Liver (tissue), 9 donors: ENCODE data around the gene USP53. TPM values are rescaled to one million over a fixed set of nuclear protein-coding genes. Genes with fewer than 3 reads are reported as not detected.

Experiments
- DNase-seq: peaks from one replicate; pipeline ENCODE4 v3.0.0-alpha.2; 2017; ENCODE audit warnings: low spot score
- H3K27ac ChIP-seq, 2 donors: one replicate each; pipeline ENCODE4 v1.7.0; 2013; ENCODE audit warnings: inconsistent platforms in 2 of 2, low read length in 2 of 2, control low read depth in 1 of 2, low read depth in 1 of 2, mild to moderate bottlenecking in 1 of 2
- H3K27me3 ChIP-seq, 4 donors: one replicate each; pipeline versions ENCODE4 v1.6.1 to v1.7.0; 2013; ENCODE audit warnings: low read length in 3 of 4, inconsistent platforms in 1 of 4, mild to moderate bottlenecking in 1 of 4, moderate library complexity in 1 of 4; ENCODE audit not compliant: control insufficient read depth in 4 of 4, insufficient read depth in 4 of 4
- H3K36me3 ChIP-seq, 4 donors: one replicate each; pipeline versions ENCODE4 v1.6.1 to v1.7.0; 2013; ENCODE audit warnings: low read length in 3 of 4, mild to moderate bottlenecking in 3 of 4, low read depth in 1 of 4, moderate library complexity in 1 of 4; ENCODE audit not compliant: control insufficient read depth in 4 of 4, insufficient read depth in 3 of 4
- H3K4me1 ChIP-seq, 4 donors: one replicate each; pipeline versions ENCODE4 v1.6.1 to v1.7.0; 2013; ENCODE audit warnings: low read length in 3 of 4, mild to moderate bottlenecking in 3 of 4, moderate library complexity in 1 of 4; ENCODE audit not compliant: control insufficient read depth in 4 of 4, insufficient read depth in 4 of 4
- H3K4me3 ChIP-seq, 3 donors: one replicate each; pipeline versions ENCODE4 v1.6.1 to v1.7.0; 2013; ENCODE audit warnings: low read length in 3 of 3, control low read depth in 1 of 3, low read depth in 1 of 3, mild to moderate bottlenecking in 1 of 3
- H3K9ac ChIP-seq, 2 donors: one replicate each; pipeline ENCODE4 v1.7.0; 2013; ENCODE audit warnings: low read length in 2 of 2, mild to moderate bottlenecking in 2 of 2, moderate library complexity in 2 of 2, control low read depth in 1 of 2, low read depth in 1 of 2
- H3K9me3 ChIP-seq, 4 donors: one replicate each; pipeline versions ENCODE4 v1.6.1 to v1.7.0; 2013; ENCODE audit warnings: low read length in 3 of 4; ENCODE audit not compliant: control insufficient read depth in 4 of 4
- ATF3 ChIP-seq: IDR thresholded peaks from 2 replicates; pipeline ENCODE4 v1.6.1; 2016; ENCODE audit warnings: antibody characterized with exemption
- CTCF ChIP-seq: fragments of 150-350 bp; IDR thresholded peaks from 2 replicates; pipeline ENCODE4 v1.5.1; 2017; ENCODE audit warnings: improper control_type of control experiment, low read depth, low read length; ENCODE audit not compliant: missing input control
- EGR1 ChIP-seq, 2 donors: IDR thresholded peaks; 2 replicates each; pipeline ENCODE4 v1.6.1; 2016 to 2018; ENCODE audit warnings: antibody characterized with exemption in 2 of 2, low read depth in 2 of 2
- FOXA1 ChIP-seq: IDR thresholded peaks from 2 replicates; pipeline ENCODE4 v1.6.1; 2016; ENCODE audit warnings: antibody characterized with exemption
- HNF4A ChIP-seq, 2 donors: conservative IDR thresholded peaks; 2 replicates each; pipeline ENCODE4 v1.6.1; 2016; ENCODE audit warnings: antibody characterized with exemption in 2 of 2, mild to moderate bottlenecking in 2 of 2
- HNF4G ChIP-seq: IDR thresholded peaks from 2 replicates; pipeline ENCODE4 v1.6.1; 2016; ENCODE audit warnings: antibody characterized with exemption
- JUND ChIP-seq, 2 donors: IDR thresholded peaks; 2 replicates each; pipeline ENCODE4 v1.6.1; 2016; ENCODE audit warnings: antibody characterized with exemption in 2 of 2
- MAX ChIP-seq: IDR thresholded peaks from 2 replicates; pipeline ENCODE4 v1.6.1; 2016; ENCODE audit warnings: antibody characterized with exemption
- NR2F2 ChIP-seq: IDR thresholded peaks from 2 replicates; pipeline ENCODE4 v1.6.1; 2016; ENCODE audit warnings: antibody characterized with exemption
- RAD21 ChIP-seq, 2 donors: IDR thresholded peaks; 2 replicates each; pipeline ENCODE4 v1.6.1; 2016; ENCODE audit warnings: antibody characterized with exemption in 2 of 2, mild to moderate bottlenecking in 2 of 2
- REST ChIP-seq: IDR thresholded peaks from 2 replicates; pipeline ENCODE4 v1.6.1; 2016; ENCODE audit warnings: antibody characterized with exemption, mild to moderate bottlenecking
- SP1 ChIP-seq: IDR thresholded peaks from 2 replicates; pipeline ENCODE4 v1.6.1; 2018; ENCODE audit warnings: antibody characterized with exemption, mild to moderate bottlenecking
- TAF1 ChIP-seq: conservative IDR thresholded peaks from 2 replicates; pipeline ENCODE4 v1.6.1; 2016; ENCODE audit warnings: antibody characterized with exemption, mild to moderate bottlenecking
- YY1 ChIP-seq: IDR thresholded peaks from 2 replicates; pipeline ENCODE4 v1.6.1; 2016; ENCODE audit warnings: antibody characterized with exemption, mild to moderate bottlenecking
- ZBTB33 ChIP-seq: IDR thresholded peaks from 2 replicates; pipeline ENCODE4 v1.6.1; 2016; ENCODE audit warnings: antibody characterized with exemption
- WGBS: extraction: QIAGEN DNeasy Blood & Tissue Kit; methylation state at CpG from one replicate; pipeline ENCODE4 v1.1.7; 2013; 5-methylcytosine and 5-hydroxymethylcytosine counted together
- polyA plus RNA-seq, 2 donors: library from polyadenylated mRNA; stranded (reverse) in 1 of 2; unstranded in 1 of 2; fragments of 200-250 nt in 1 of 2; fragments of >200 nt in 1 of 2; fragmentation: Nextera tagmentation in 1 of 2; extraction: Ambion mirVana in 1 of 2; gene quantifications; one replicate each; pipeline versions ENCODE4 v1.2.1 to v1.2.3, GENCODE V29; 2013 to 2015
- total RNA-seq, 2 donors: library from RNA; depleted of rRNA; stranded (reverse); fragments of >200 nt; gene quantifications; one replicate each; pipeline ENCODE4 v1.2.3, GENCODE V29; 2014
- donor health status: healthy.
- donor health status: healthy.
- donor health status: healthy.
- donor health status: healthy.
- donor health status: healthy.

USP53 gene
- total and polyA plus RNA-seq, 4 donors = 4.7 to 20.7 (median 5.9) TPM

GRCh38 chr4:119260528-119260927 is 48.0 kb downstream of the USP53 start:
- H3K27me3 ChIP-seq = no peaks in the 10 kb centered on the region
- H3K9ac ChIP-seq = no peak overlapping the region
- WGBS = 97% methylated on average over 6 of the region's 6 CpGs
- H3K4me3 ChIP-seq = no peak overlapping the region
- no peaks in the 10 kb centered on the region for H3K9me3 ChIP-seq
- DNase-seq = no peak
- H3K27ac ChIP-seq = no peak overlapping the region
- peaks cover 2 to 18% (median 9%) of the 10 kb centered on the region in 4 donors for H3K36me3 ChIP-seq
- TF ChIP-seq NR2F2 (no peak), FOXA1 (no peak), CTCF (no peak), YY1 (no peak), TAF1 (no peak)
- H3K4me1 ChIP-seq = no peaks in the 10 kb centered on the region

GRCh38 chr4:119261986-119262385 is 49.5 kb downstream of the USP53 start:
- H3K27ac ChIP-seq = no peak overlapping the region
- peaks cover 1 to 11% (median 4%) of the 10 kb centered on the region in 4 donors for H3K36me3 ChIP-seq
- no peak for DNase-seq
- 99% methylated on average over 1 of the region's 1 CpG for WGBS
- H3K4me3 ChIP-seq = no peak overlapping the region
- H3K9me3 ChIP-seq = no peaks in the 10 kb centered on the region
- H3K4me1 ChIP-seq = no peaks in the 10 kb centered on the region
- TF ChIP-seq JUND (IDR thresholded peaks at IDR 0.05) = no peak
- TF ChIP-seq TAF1 = no peak
- no peak for TF ChIP-seq FOXA1
- no peak for TF ChIP-seq HNF4A (conservative IDR thresholded peaks at IDR 0.05)
- TF ChIP-seq ZBTB33 = no peak
- TF ChIP-seq MAX = no peak
- no peak for TF ChIP-seq SP1
- TF ChIP-seq EGR1 (IDR thresholded peaks at IDR 0.05; ENCODE audit: low read depth in 2 of 2) = no peak
- TF ChIP-seq CTCF = no peak
- TF ChIP-seq NR2F2 = no peak
- no peak for TF ChIP-seq REST
- no peak for TF ChIP-seq ATF3
- TF ChIP-seq RAD21 (IDR thresholded peaks at IDR 0.05) = no peak
- no peak for TF ChIP-seq HNF4G
- H3K27me3 ChIP-seq = no peaks in the 10 kb centered on the region
- H3K9ac ChIP-seq = no peak overlapping the region
